ENCODE measurements around the gene CCDC38. TPM values are rescaled to one million over a fixed set of nuclear protein-coding genes. Genes with fewer than 3 reads are reported as not detected.

CCDC38 gene
- total RNA-seq, 1 donor from 2014 or later = 0.32 TPM

GRCh38 chr12:95962222-95962621, 19.8 kb upstream of the CCDC38 start:
- intact Hi-C loops (cut with micrococcal nuclease) = no loop called here

DNA sequence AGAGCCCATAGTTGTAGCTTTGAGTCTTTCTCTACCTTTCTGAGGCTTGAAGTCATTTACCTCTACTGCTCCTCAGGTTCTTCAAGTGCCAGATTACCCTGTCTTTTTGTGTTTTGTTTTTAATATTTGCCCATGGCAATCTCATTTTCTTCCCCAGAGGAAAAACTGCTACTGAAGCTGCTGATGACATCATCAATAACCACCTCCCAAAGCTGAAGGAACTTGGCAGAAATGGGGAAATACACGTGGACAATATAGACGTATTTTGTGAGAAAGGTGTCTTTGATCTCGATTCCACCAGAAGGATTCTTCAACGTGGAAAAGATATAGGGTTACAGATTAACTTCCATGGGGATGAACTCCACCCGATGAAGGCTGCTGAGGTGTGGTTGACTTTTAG, 17.8 kb upstream of the CCDC38 start:
- intact Hi-C loops (cut with micrococcal nuclease) = no loop called here

GRCh38 chr12:95959107-95959506, 16.7 kb upstream of the CCDC38 start:
- intact Hi-C loops (cut with micrococcal nuclease) = loop anchor here (2.0 kb wide), 1 partner anchor 40 kb away; no protein-coding TSS in a partner anchor

DNA sequence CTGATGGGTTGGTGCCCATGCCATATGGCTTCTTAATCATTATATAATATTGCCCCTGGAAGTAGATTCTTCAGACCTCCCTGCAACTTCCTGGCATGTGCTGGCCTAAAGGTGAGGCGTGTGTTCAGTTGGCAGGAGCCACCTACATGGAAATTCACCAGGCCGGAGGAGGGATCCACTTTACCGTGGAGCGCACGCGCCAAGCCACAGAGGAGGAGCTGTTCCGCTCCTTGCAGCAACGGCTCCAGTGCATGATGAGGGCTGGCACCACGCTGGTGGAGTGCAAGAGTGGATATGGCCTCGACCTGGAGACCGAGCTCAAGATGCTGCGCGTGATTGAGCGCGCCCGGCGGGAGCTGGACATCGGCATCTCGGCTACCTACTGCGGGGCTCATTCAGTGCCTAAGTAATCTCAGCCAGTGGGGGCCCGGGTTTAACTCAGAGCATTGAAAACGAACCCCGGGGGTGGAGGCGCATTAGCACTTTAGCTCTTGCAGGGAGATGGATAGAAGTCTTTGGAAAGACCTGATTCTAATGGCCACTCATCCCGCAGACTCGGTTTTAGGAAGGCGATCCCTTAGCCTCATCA, 14.2 kb upstream of the CCDC38 start:
- intact Hi-C loops (cut with micrococcal nuclease) = no loop called here

- intact Hi-C loops (cut with micrococcal nuclease) = no loop called here
These were observed 13.2 kb upstream of the CCDC38 start for GRCh38 chr12:95955549-95956159.

DNA sequence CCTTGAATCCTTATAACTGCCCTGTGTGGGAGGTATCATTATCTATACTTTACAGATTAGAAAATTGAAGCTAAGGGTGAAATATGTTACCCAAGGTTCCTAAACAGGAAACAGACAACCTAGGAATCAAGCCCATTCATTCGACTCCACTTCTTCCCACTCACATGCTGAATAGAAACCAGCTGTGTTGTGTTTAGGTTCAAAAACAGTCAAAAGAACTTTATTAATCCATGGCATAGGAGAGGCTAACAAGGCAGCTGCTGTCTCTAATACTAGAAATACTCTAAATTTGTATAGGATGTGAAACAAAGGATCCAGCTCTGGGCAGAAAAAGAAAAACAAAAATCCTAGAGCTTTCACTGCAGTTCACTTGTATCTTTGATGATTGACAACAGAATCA, 10.6 kb upstream of the CCDC38 start:
- intact Hi-C loops (cut with micrococcal nuclease) = no loop called here

DNA sequence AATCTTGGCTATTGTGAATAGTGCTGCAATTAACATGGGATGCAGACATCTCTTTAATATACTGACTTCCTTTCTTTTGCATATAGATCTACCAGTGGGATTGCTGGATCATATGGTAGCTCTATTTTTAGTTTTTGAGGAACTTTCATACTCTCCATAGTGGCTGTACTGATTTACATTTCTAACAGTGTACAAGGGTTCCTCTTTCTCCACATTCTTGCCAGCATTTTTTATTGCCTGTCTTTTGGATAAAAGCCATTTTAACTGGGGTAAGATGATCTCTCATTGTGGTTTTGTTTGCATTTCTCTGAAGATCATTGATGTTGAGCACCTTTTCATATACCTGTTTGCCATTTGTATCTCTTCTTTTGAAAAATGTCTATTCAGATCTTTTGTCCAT, 9.1 kb upstream of the CCDC38 start:
- intact Hi-C loops (cut with micrococcal nuclease) = no loop called here

DNA sequence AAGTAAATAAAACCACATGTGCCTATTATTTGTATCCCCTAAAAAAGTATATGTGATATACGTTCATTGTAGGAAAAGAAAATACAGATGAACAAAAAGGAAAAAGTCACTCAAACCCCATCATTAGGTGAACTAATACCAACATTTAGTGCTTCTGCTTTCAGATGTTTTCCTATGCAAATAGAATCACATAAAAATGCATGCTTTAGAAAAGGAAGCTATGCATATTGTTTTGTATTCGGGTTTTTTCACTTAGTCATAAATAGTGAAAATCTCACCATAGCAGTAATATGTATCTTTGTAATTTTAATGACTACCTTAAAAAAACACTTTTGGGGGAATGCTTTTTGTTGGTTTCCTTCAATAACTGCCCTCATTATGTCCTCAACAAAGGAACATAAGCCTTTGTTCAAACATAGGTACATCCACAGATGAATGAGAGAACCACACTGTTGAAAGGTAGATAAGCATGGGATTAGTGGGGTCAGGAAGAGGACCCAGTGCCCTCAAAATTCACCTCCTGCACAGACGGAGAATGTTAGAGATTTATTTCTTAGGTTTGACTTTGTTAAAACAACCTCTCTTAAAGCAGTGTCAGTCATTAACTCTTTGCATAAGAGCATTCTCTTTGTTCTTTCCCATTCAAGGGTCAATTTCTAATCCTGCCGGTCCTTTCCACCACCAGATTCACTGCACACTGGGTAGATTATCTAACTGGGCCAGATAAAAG, 7.2 kb upstream of the CCDC38 start:
- intact Hi-C loops (cut with micrococcal nuclease) = loop anchor here (10.0 kb wide), 2 partner anchors 395 to 945 kb away; partner anchors contain the start of gene NDUFA12

DNA sequence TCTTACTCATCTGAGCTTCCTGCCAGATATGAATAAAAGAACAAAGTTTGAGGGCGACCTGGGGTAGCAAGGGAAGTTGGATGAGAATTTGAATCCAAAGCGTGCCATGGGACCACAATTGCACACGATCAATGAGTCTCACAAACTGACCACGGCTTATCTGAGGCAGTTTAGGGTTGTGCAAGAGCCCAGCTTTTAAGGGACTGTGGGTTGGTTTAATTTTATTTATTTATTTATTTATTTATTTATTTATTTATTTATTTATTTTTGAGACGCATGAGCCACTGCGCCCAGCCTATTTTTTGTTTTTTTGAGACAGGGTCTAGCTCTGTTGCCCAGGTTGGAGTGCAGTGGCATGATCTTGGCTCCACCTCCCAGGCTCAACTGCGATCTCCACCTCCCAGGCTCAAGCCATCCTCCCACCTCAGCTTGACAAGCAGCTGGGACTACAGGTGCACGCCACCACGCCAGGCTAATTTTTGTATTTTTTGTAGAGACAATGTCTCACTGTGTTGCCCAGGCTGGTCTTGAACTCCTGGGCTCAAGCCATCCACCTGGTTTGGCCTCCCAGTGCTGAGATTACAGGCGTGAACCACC, 1.8 kb upstream of the CCDC38 start:
- intact Hi-C loops (cut with micrococcal nuclease) = loop anchor here (5.0 to 10.0 kb wide), 4 partner anchors 253 to 939 kb away; partner anchors contain the start of genes NDUFA12 and NR2C1

GRCh38 chr12:95943330-95943842, 972 bp upstream of the CCDC38 start, which contains the start of gene AMDHD1:
TSS of gene AMDHD1 (plus strand) at chr12:95943331. CDS start at chr12:95943399, 68 bp downstream.
- intact Hi-C loops (cut with micrococcal nuclease) = loop anchor here (2.0 to 10.0 kb wide), 14 partner anchors 55 to 963 kb away; partner anchors contain the start of genes CDK17, CFAP54, FGD6 and LTA4H

GRCh38 chr12:95942101-95942523, 302 bp downstream of the CCDC38 start:
- intact Hi-C loops (cut with micrococcal nuclease) = loop anchor here (2.0 to 10.0 kb wide), 14 partner anchors 57 to 965 kb away; partner anchors contain the start of genes CDK17, CFAP54, FGD6 and LTA4H

GRCh38 chr12:95940514-95940913, 1.9 kb downstream of the CCDC38 start:
- intact Hi-C loops (cut with micrococcal nuclease) = loop anchor here (1.0 to 10.0 kb wide), 5 partner anchors 22 to 936 kb away; partner anchors contain the start of genes NDUFA12 and NR2C1

DNA sequence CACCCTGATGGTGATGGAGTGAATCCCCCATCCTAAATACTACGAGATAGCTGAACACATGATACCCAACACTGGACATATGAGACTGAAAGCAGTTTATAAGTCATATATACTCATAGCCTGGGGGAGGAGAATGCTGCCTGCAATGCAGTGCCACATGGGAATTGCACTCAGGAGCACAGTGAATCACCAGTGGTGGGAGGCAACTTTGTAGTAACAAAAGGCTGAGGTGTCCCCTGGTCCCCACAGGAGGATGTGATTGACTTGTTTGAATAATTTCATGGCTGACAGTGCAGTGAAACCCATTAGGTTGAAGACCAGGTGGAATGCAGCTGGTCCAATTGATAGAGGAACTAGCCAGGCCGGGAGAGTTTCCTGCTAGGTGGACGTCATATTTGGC, 20.2 kb downstream of the CCDC38 start:
- intact Hi-C loops (cut with micrococcal nuclease) = no loop called here

DNA sequence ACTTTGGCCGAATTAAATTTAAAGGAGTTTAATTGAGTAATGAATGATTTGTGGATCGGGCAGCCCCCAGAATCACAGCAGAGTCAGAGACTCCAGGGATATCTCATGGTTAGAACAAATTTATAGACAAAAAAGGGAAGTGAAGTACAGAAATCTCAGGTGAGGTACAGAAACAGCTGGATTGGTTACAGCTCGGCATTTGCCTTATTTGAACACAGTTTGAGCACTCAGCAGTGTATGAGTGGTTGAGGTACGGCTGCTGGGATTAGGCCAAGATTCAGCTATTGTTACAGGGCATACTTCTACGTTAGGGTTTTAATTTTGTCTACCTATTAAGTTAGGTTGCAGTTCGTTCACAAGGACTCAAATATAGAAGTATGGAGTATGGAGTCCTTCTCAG, 23.3 kb downstream of the CCDC38 start:
- intact Hi-C loops (cut with micrococcal nuclease) = loop anchor here (2.0 kb wide), 2 partner anchors 40 to 60 kb away; partner anchors contain the start of gene SNRPF

DNA sequence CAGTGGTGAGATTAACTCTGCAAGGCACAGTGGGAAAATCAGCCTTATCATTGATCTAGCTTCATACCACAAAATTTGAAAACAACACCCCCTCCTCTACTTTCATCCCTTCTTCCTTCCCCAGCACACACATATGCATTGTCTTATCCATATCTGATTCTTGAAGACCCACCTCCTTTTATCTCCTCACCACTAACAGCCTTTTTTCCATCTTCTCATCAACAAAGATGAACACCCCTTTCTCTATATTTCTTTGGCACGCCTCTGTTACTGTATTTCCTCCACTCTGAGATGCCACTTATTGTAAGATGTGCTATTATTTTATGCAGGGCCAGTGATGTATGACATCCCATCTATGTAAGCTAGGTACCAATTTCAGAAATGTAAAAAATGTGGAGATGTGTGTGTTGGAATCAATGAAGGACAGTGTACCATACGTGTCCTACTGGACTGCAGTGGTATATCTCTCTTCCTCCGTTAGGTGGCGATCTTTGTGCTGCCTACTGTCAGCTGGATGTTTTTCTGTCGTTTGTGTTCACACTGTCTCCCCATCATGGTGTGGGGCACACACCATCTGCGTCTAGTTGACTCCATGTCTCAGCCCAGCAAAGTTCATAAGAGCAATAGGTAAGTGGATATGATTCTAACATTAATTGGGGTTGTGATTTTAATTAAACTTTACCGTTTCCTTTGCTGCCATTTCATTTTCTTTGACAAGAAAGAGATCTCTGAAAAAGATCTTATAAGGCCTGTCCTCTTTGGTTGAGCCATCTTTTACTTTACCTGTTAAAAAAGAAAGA, 24.0 kb downstream of the CCDC38 start:
- intact Hi-C loops (cut with micrococcal nuclease) = loop anchor here (1.0 to 2.0 kb wide), 4 partner anchors 22 to 297 kb away; partner anchors contain the start of gene SNRPF

DNA sequence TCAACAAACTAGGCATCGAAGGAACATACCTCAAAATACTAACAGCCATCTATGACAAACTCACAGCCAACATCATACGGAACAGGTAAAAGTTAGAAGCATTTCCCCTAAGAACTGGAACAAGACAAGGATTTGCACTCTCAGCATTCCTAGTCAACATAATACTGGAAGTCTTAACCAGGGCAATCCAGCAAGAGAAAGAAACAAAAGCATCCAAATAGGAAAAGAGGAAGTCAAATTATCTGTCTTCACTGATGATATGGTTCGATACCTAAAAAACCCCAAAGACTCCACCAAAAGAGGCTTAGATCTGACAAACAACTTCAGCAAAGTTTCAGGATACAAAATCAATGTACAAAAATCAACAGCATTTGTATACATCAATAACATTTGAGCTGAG, 32.5 kb downstream of the CCDC38 start:
- intact Hi-C loops (cut with micrococcal nuclease) = no loop called here

- intact Hi-C loops (cut with micrococcal nuclease) = no loop called here
These were observed 33.8 kb downstream of the CCDC38 start for GRCh38 chr12:95908573-95908972.

GRCh38 chr12:95898081-95898480, 44.3 kb downstream of the CCDC38 start:
- intact Hi-C loops (cut with micrococcal nuclease) = no loop called here

GRCh38 chr12:95896846-95897245, 45.6 kb downstream of the CCDC38 start:
- intact Hi-C loops (cut with micrococcal nuclease) = no loop called here

GRCh38 chr12:95890958-95891357, 51.5 kb downstream of the CCDC38 start:
- intact Hi-C loops (cut with micrococcal nuclease) = no loop called here
